GM12878 (cell line): ENCODE data around the gene ZNF653. TPM values are rescaled to one million over a fixed set of nuclear protein-coding genes. Genes with fewer than 3 reads are reported as not detected.

Experiments
- ATAC-seq: fragments of 200-7000 bp; cut with Tn5 transposase; 3 replicates; pipeline ENCODE4 v1.9.1; 2020; ENCODE audit warnings: mild to moderate bottlenecking, moderate library complexity
- BruUV-seq: library from RNA; stranded (reverse); fragments of 400-500 nt; replicated peaks from 2 replicates; lab custom pipeline; 2021; lab: Mats Ljungman, UMichigan
- CTCF ChIA-PET: fragments of 300-600 bp; sonication (Branson Sonifier 250); formaldehyde crosslinking; extraction: SDS; loops from one replicate; lab custom pipeline; 2021; ENCODE audit warnings: inconsistent platforms; lab: Yijun Ruan, JAX
- POLR2A ChIA-PET: fragments of 350-600 bp; formaldehyde crosslinking; extraction: SDS; loops from one replicate; lab custom pipeline; 2021; ENCODE audit warnings: inconsistent platforms; lab: Charles Lee
- RAD21 ChIA-PET: fragments of 300-600 bp; sonication (Branson Sonifier 250); formaldehyde crosslinking; loops from one replicate; lab custom pipeline; 2023; ENCODE audit warnings: antibody characterized with exemption; ENCODE audit not compliant: unreplicated experiment; lab: Charles Lee
- SMC1A ChIA-PET: fragments of 300-600 bp; sonication (Branson Sonifier 250); formaldehyde crosslinking; loops from one replicate; lab custom pipeline; 2023; ENCODE audit not compliant: unreplicated experiment, uncharacterized antibody; lab: Charles Lee
- DNase-seq: peaks from one replicate; pipeline ENCODE4 v3.0.0-alpha.2; 2011; ENCODE audit warnings: low read depth, low spot score
- FAIRE-seq: peaks from 3 replicates; lab custom pipeline; 2011; peaks lifted over from hg19 to GRCh38; lab: Jason Lieb, UNC
- H2AFZ ChIP-seq: 2 replicates; pipeline ENCODE4 v1.6.0; 2011; ENCODE audit warnings: low read depth, low read length, control low read depth; ENCODE audit not compliant: control insufficient read depth
- H3K27ac ChIP-seq: 2 replicates; pipeline ENCODE4 v1.5.1; 2011; ENCODE audit warnings: control low read depth; ENCODE audit not compliant: control insufficient read depth, insufficient read depth
- H3K27me3 ChIP-seq, 2 experiments: replicated peaks in 1 of 2; 2 replicates each; pipeline versions ENCODE4 v1.6.0 to v1.6.1; 2011; ENCODE audit warnings: low read length in 1 of 2; ENCODE audit not compliant: control insufficient read depth in 2 of 2, insufficient read depth in 2 of 2
- H3K36me3 ChIP-seq, 2 experiments: 2 replicates each; pipeline ENCODE4 v1.5.1; 2011; ENCODE audit warnings: low read length in 1 of 2; ENCODE audit not compliant: control insufficient read depth in 2 of 2, insufficient read depth in 2 of 2
- H3K4me1 ChIP-seq: 2 replicates; pipeline ENCODE4 v1.6.1; 2011; ENCODE audit warnings: mild to moderate bottlenecking, low read length, moderate library complexity, mixed read lengths; ENCODE audit not compliant: control insufficient read depth, insufficient read depth
- H3K4me2 ChIP-seq: 2 replicates; pipeline ENCODE4 v1.6.0; 2011; ENCODE audit warnings: control low read depth; ENCODE audit not compliant: control insufficient read depth, insufficient read depth
- H3K4me3 ChIP-seq: fragments of 200-600 bp; sonication (generic); 2 replicates; pipeline ENCODE4 v1.5.1; 2016
- H3K79me2 ChIP-seq: 2 replicates; pipeline ENCODE4 v1.6.0; 2011; ENCODE audit warnings: low read length; ENCODE audit not compliant: control insufficient read depth, insufficient read depth
- H3K9ac ChIP-seq: 2 replicates; pipeline ENCODE4 v1.8.0; 2011; ENCODE audit warnings: low read length, control low read depth, mixed read lengths; ENCODE audit not compliant: control insufficient read depth, insufficient read depth
- H3K9me3 ChIP-seq: replicated peaks from 3 replicates; pipeline ENCODE4 v1.5.1; 2011; ENCODE audit warnings: mild to moderate bottlenecking, low read length; ENCODE audit not compliant: control insufficient read depth, insufficient read depth
- H4K20me1 ChIP-seq: 2 replicates; pipeline ENCODE4 v1.6.0; 2011; ENCODE audit not compliant: control insufficient read depth, insufficient read depth
- CEBPZ ChIP-seq: fragments of 150-350 bp; IDR thresholded peaks from 2 replicates; pipeline ENCODE4 v1.6.1; 2016; ENCODE audit warnings: low read depth, low read length
- E2F8 ChIP-seq: fragments of 450-650 bp; IDR thresholded peaks from 2 replicates; pipeline ENCODE4 v1.6.1; 2018; ENCODE audit warnings: mild to moderate bottlenecking, low read depth, moderate library complexity; ENCODE audit not compliant: partially characterized antibody
- HDAC2 ChIP-seq: fragments of 200-600 bp; sonication (generic); IDR thresholded peaks from 2 replicates; pipeline ENCODE4 v1.6.1; 2017
- LARP7 ChIP-seq: fragments of 450-650 bp; IDR thresholded peaks from 2 replicates; pipeline ENCODE4 v1.6.1; 2017; ENCODE audit warnings: mild to moderate bottlenecking
- NFIC ChIP-seq: IDR thresholded peaks from 2 replicates; pipeline ENCODE4 v1.6.1; 2012; ENCODE audit warnings: low read depth, mild to moderate bottlenecking, inconsistent platforms, low read length, moderate library complexity
- POLR2A ChIP-seq: IDR thresholded peaks from 2 replicates; pipeline ENCODE4 v1.6.1; 2011; ENCODE audit warnings: low read depth, mild to moderate bottlenecking, low read length
- POLR2AphosphoS2 ChIP-seq: IDR thresholded peaks from 2 replicates; pipeline ENCODE4 v1.6.1; 2011; ENCODE audit warnings: low read depth, mild to moderate bottlenecking, low read length, improper control_type of control experiment, moderate library complexity
- WGBS: methylation state at CpG from one replicate; pipeline ENCODE4 v1.1.6; 2016; ENCODE audit warnings: low lambda C conversion rate; ENCODE audit not compliant: insufficient replicate concordance, insufficient coverage; ENCODE audit errors: missing lambda C conversion rate; 5-methylcytosine and 5-hydroxymethylcytosine counted together
- in situ Hi-C: fragments of 300-500 bp; cut with MboI; formaldehyde crosslinking; loops from 9 replicates; pipeline ENCODE4 v1.14.3; 2018; ENCODE audit warnings: mixed read lengths
- intact Hi-C: fragments of 100-400 bp; cut with micrococcal nuclease; formaldehyde crosslinking; loops from one replicate; pipeline ENCODE4 v1.14.2; 2022; ENCODE audit not compliant: unreplicated experiment
- polyA plus RNA-seq, 11 experiments: library from polyadenylated mRNA; depleted of rRNA in 4 of 11; unstranded in 6 of 11; stranded (reverse) in 5 of 11; fragments of >200 nt; fragmentation: Nextera tagmentation in 4 of 11; fragmentation: Illumina TruSeq in 1 of 11; extraction: Ambion mirVana in 4 of 11; extraction: Trizol in 1 of 11; gene quantifications; 1 replicate in 1 of 11; 2 replicates in 10 of 11; pipeline versions ENCODE4 v1.2.1 to v1.2.3, GENCODE V29; 2011 to 2016; ENCODE audit warnings: inconsistent platforms in 2 of 11, missing spikeins in 2 of 11, low read depth in 1 of 11
- total RNA-seq, 4 experiments: library from RNA; depleted of rRNA in 3 of 4; stranded (reverse); fragments of >200 nt in 3 of 4; fragmentation: Illumina TruSeq in 1 of 4; extraction: Trizol in 1 of 4; gene quantifications; 2 replicates each; pipeline versions ENCODE4 v1.2.1 to v1.2.3, GENCODE V29; 2013 to 2021

Gene ZNF653
- total and polyA plus RNA-seq, 10 of the 15 experiments (the other 5 are each of a cell fraction or from before 2014, with no cell fraction given) = 2.2 to 13.2 (median 6.7) TPM; not detected in 2

- WGBS = 90% methylated on average over 13 of the region's 13 CpGs
Observed at GRCh38 chr19:11448410-11448809, 57.2 kb downstream of the ZNF653 start.

GRCh38 chr19:11447347-11448262 is 58.0 kb downstream of the ZNF653 start:
- DNase-seq (no peak), FAIRE-seq (no peak), ATAC-seq (no peak)
- BruUV-seq = no TSS peak
- Histone ChIP-seq H4K20me1 (no peaks in the 10 kb centered on the region), H3K4me3 (no peak overlapping the region), H3K27me3 (no peaks in the 10 kb centered on the region), H2AFZ (no peak overlapping the region), H3K27ac (no peak overlapping the region), H3K4me1 (0 out of 2 replicates have a peak, but pooled peaks cover 4% of the 10 kb centered on the region), H3K9ac (no peak overlapping the region), H3K36me3 (peaks cover 4 to 35% of the 10 kb centered on the region in 2 experiments; a peak in 3 of 4 replicates), H3K79me2 (no peaks in the 10 kb centered on the region), H3K9me3 (no peaks in the 10 kb centered on the region), H3K4me2 (no peak overlapping the region)
- in situ Hi-C loops (no loop called here), intact Hi-C loops (loop anchor here (2.0 kb wide), 1 partner anchor 67 kb away; no protein-coding TSS in a partner anchor)
- WGBS = 74% methylated on average over 30 of the region's 35 CpGs
- TF ChIP-seq CEBPZ (no peak), HDAC2 (no peak), LARP7 (no peak), E2F8 (no peak)
- ChIA-PET POLR2A (no interaction called here), RAD21 (interaction anchor here (0.6 to 1.5 kb wide), 4 partner anchors 20 to 484 kb away, joined by 3 read pairs; partner anchors contain the start of gene SWSAP1), SMC1A (no interaction called here), CTCF (interaction anchor here (0.5 to 3.1 kb wide), 5 partner anchors 35 to 121 kb away, joined by 3 to 10 read pairs (median 3); partner anchors contain the start of gene SWSAP1)

More at GRCh38 chr19:11448410-11448809, 57.2 kb downstream of the ZNF653 start:
- intact Hi-C loops = no loop called here
- TF ChIP-seq POLR2AphosphoS2 = no peak
- no peak for TF ChIP-seq NFIC
- TF ChIP-seq POLR2A = peak; percentile 28; the same call in 1 of the 2 replicates
- H3K4me3 ChIP-seq = no peak overlapping the region
- BruUV-seq = no TSS peak
- H2AFZ ChIP-seq = no peak overlapping the region
- no peak overlapping the region for H3K9ac ChIP-seq
- no peak for ATAC-seq
- CTCF ChIA-PET = interaction anchor here (0.5 to 3.1 kb wide), 4 partner anchors 34 to 107 kb away, joined by 3 to 10 read pairs (median 6); partner anchors contain the start of gene SWSAP1
- RAD21 ChIA-PET = interaction anchor here (0.6 to 1.5 kb wide), 4 partner anchors 19 to 485 kb away, joined by 3 read pairs; partner anchors contain the start of gene SWSAP1
- H3K4me1 ChIP-seq = 0 out of 2 replicates have a peak, but pooled peaks cover 4% of the 10 kb centered on the region
- H3K27ac ChIP-seq = no peak overlapping the region
- SMC1A ChIA-PET = interaction anchor here (1.2 kb wide), 1 partner anchor 68 kb away, joined by 5 read pairs; no protein-coding TSS in a partner anchor
- no peaks in the 10 kb centered on the region for H4K20me1 ChIP-seq
- in situ Hi-C loops = no loop called here
- H3K4me2 ChIP-seq = no peak overlapping the region
- no peaks in the 10 kb centered on the region for H3K79me2 ChIP-seq
- no peak for FAIRE-seq
- H3K27me3 ChIP-seq = no peaks in the 10 kb centered on the region
- H3K9me3 ChIP-seq = no peaks in the 10 kb centered on the region
- POLR2A ChIA-PET = no interaction called here
- peaks cover 4 to 35% of the 10 kb centered on the region in 2 experiments; a peak in 3 of 4 replicates for H3K36me3 ChIP-seq
- no peak for DNase-seq
